IMR-90 (cell line): ENCODE results near the gene KLHL40.

Experiments
- MAFK ChIP-seq: IDR thresholded peaks from 2 replicates; pipeline ENCODE4 v1.6.1; 2012; ENCODE audit warnings: low read depth, low read length, improper control_type of control experiment
- POLR2A ChIP-seq: IDR thresholded peaks from 2 replicates; pipeline ENCODE4 v1.6.1; 2012; ENCODE audit warnings: mild to moderate bottlenecking, low read depth, low read length
- RFX5 ChIP-seq: IDR thresholded peaks from 2 replicates; pipeline ENCODE4 v1.8.0; 2012; ENCODE audit warnings: low read depth, mild to moderate bottlenecking, low read length, moderate library complexity
- SMC3 ChIP-seq: fragments of 150-350 bp; IDR thresholded peaks from 2 replicates; pipeline ENCODE4 v1.6.1; 2016; ENCODE audit warnings: low read depth, mild to moderate bottlenecking, antibody characterized with exemption, low read length, moderate library complexity
- TF ChIP-seq, protein P1 (sequence below): conservative IDR thresholded peaks from 2 replicates; pipeline ENCODE4 v1.5.1; 2012; ENCODE audit warnings: mild to moderate bottlenecking, low read depth, low read length, improper control_type of control experiment

GRCh38 chr3:42666577-42666998 lies 18.7 kb upstream of the KLHL40 start:
- TF ChIP-seq, protein P1, sequence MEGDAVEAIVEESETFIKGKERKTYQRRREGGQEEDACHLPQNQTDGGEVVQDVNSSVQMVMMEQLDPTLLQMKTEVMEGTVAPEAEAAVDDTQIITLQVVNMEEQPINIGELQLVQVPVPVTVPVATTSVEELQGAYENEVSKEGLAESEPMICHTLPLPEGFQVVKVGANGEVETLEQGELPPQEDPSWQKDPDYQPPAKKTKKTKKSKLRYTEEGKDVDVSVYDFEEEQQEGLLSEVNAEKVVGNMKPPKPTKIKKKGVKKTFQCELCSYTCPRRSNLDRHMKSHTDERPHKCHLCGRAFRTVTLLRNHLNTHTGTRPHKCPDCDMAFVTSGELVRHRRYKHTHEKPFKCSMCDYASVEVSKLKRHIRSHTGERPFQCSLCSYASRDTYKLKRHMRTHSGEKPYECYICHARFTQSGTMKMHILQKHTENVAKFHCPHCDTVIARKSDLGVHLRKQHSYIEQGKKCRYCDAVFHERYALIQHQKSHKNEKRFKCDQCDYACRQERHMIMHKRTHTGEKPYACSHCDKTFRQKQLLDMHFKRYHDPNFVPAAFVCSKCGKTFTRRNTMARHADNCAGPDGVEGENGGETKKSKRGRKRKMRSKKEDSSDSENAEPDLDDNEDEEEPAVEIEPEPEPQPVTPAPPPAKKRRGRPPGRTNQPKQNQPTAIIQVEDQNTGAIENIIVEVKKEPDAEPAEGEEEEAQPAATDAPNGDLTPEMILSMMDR = no peak
- TF ChIP-seq MAFK (no peak), POLR2A (no peak), RFX5 (no peak), SMC3 (no peak)
